GM18873 (cell line): ENCODE measurements around the gene PRELID3B.
A peak's percentile ranks its signal among the peaks of the same experiment; 100 is the strongest.

Source experiments
- ATAC-seq: cut with Tn5 transposase; IDR thresholded peaks from one replicate; pipeline ENCODE4 v1.9.1; 2021; ENCODE audit warnings: mild to moderate bottlenecking, moderate library complexity, moderate number of reproducible peaks; ENCODE audit not compliant: unreplicated experiment, low FRiP score

The PRELID3B gene

GRCh38 chr20:59042151-59042795, at the start of gene PRELID3B:
Gene PRELID3B, minus strand, starts transcription at chr20:59042786. Its CDS starts 56 bp downstream, at chr20:59042730.
- ATAC-seq = peak; percentile 23

- no peak for ATAC-seq
Measured at GRCh38 chr20:59087829-59088433, 45.3 kb upstream of the PRELID3B start.

- no peak for ATAC-seq
Measured at GRCh38 chr20:59086923-59087322, 44.3 kb upstream of the PRELID3B start.

- ATAC-seq = no peak
Measured at GRCh38 chr20:59084041-59084850, 41.7 kb upstream of the PRELID3B start.

- no peak for ATAC-seq
Measured at GRCh38 chr20:59082981-59083380, 40.4 kb upstream of the PRELID3B start.

- no peak for ATAC-seq
Measured at GRCh38 chr20:59082077-59082740, 39.6 kb upstream of the PRELID3B start.

GRCh38 chr20:59081036-59081435, 38.5 kb upstream of the PRELID3B start:
- ATAC-seq = no peak

- ATAC-seq = no peak
Measured at GRCh38 chr20:59078231-59078630, 35.6 kb upstream of the PRELID3B start.

GRCh38 chr20:59077705-59078104, 35.1 kb upstream of the PRELID3B start:
- ATAC-seq = no peak

GRCh38 chr20:59075934-59076508, 33.4 kb upstream of the PRELID3B start:
- ATAC-seq = no peak

GRCh38 chr20:59074456-59074855, 31.9 kb upstream of the PRELID3B start:
- no peak for ATAC-seq

- no peak for ATAC-seq
Measured at GRCh38 chr20:59073582-59073981, 31.0 kb upstream of the PRELID3B start.

- no peak for ATAC-seq
Measured at GRCh38 chr20:59071216-59071615, 28.6 kb upstream of the PRELID3B start.

- ATAC-seq = no peak
Measured at GRCh38 chr20:59069026-59069425, 26.4 kb upstream of the PRELID3B start.

- ATAC-seq = no peak
Measured at GRCh38 chr20:59068534-59068933, 25.9 kb upstream of the PRELID3B start.

- no peak for ATAC-seq
Measured at GRCh38 chr20:59064214-59064722, 21.7 kb upstream of the PRELID3B start.

- no peak for ATAC-seq
Measured at GRCh38 chr20:59063358-59064213, 21.0 kb upstream of the PRELID3B start.

- ATAC-seq = no peak
Measured at GRCh38 chr20:59062081-59062480, 19.5 kb upstream of the PRELID3B start.

- ATAC-seq = no peak
Measured at GRCh38 chr20:59055302-59055701, 12.7 kb upstream of the PRELID3B start.
